Measurements from ENCODE around the gene EGFR. TPM values are rescaled to one million over a fixed set of nuclear protein-coding genes. Genes with fewer than 3 reads are reported as not detected.

Gene EGFR
- polyA plus RNA-seq, 1 donor from 2014 or later = 0.22 TPM

DNA sequence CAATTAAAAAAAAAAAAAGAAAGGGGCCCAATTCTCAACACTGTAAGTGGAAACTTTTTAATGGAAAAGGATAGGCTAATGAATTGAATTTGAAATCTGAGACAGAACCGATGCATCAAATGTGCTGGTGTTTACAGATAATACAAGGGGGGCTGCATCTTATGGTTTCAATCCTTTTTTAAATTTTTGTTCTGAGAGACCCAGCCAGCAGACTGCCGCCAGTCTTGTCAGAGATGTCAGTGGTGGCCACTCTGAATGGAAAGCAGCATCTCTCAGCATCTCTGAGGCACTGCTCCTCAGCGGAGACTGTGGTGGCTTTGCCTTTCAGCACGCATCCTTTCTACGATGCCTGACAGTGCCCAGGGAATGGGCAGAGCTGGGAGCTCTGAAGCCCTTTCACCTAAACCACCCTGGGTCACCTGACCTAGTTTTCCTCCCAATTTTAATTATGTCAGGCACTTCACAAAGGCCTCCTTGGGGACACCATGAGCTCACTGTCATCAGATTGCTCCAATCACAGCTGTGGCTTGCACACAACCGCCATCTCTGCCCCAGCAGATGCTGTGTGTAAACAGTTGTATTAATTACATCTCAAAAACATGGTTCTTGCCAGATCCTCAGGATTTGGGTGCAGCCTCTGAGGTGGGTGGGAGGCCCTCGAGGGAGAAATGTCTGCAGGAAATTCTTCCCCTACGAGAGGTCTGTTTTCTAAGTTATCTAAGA, 81.2 kb downstream of the EGFR start:
- H3K27ac ChIP-seq (ENCODE audit: low read length) = no peak overlapping the region
- no peaks in the 10 kb centered on the region for H3F3A ChIP-seq (ENCODE audit: insufficient read depth, low read length, poor library complexity, severe bottlenecking)
- no peaks in the 10 kb centered on the region for H3K27me3 ChIP-seq (ENCODE audit: insufficient read depth, low read depth, low read length)
- no peaks in the 10 kb centered on the region for H3K9me3 ChIP-seq (ENCODE audit: low read length)
- H3K4me2 ChIP-seq (ENCODE audit: low read length) = no peak overlapping the region
- no peaks in the 10 kb centered on the region for H3K36me3 ChIP-seq (ENCODE audit: insufficient read depth, low read length)
- H2AFZ ChIP-seq (ENCODE audit: low read depth, low read length) = no peak overlapping the region
- no peak overlapping the region for H3K4me3 ChIP-seq (ENCODE audit: low read length)
- H3K9ac ChIP-seq (ENCODE audit: low read length) = no peak overlapping the region
- TF ChIP-seq EP300 (conservative IDR thresholded peaks at IDR 0.05; ENCODE audit: poor library complexity, severe bottlenecking) (no peak), RAD21 (conservative IDR thresholded peaks at IDR 0.05) (no peak), EZH2 (IDR thresholded peaks at IDR 0.05; ENCODE audit: borderline replicate concordance, insufficient read depth, low read length, poor library complexity, severe bottlenecking) (no peak), POLR2AphosphoS5 (IDR thresholded peaks at IDR 0.05) (no peak), MXI1 (conservative IDR thresholded peaks at IDR 0.05; ENCODE audit: poor library complexity, severe bottlenecking) (no peak), TAF1 (IDR thresholded peaks at IDR 0.05; ENCODE audit: low read depth) (no peak), SMC3 (conservative IDR thresholded peaks at IDR 0.05; ENCODE audit: poor library complexity) (no peak)
- TF ChIP-seq, protein P1, sequence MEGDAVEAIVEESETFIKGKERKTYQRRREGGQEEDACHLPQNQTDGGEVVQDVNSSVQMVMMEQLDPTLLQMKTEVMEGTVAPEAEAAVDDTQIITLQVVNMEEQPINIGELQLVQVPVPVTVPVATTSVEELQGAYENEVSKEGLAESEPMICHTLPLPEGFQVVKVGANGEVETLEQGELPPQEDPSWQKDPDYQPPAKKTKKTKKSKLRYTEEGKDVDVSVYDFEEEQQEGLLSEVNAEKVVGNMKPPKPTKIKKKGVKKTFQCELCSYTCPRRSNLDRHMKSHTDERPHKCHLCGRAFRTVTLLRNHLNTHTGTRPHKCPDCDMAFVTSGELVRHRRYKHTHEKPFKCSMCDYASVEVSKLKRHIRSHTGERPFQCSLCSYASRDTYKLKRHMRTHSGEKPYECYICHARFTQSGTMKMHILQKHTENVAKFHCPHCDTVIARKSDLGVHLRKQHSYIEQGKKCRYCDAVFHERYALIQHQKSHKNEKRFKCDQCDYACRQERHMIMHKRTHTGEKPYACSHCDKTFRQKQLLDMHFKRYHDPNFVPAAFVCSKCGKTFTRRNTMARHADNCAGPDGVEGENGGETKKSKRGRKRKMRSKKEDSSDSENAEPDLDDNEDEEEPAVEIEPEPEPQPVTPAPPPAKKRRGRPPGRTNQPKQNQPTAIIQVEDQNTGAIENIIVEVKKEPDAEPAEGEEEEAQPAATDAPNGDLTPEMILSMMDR (IDR thresholded peaks at IDR 0.05; ENCODE audit: poor library complexity, severe bottlenecking) = no peak
- TF ChIP-seq, protein P2, sequence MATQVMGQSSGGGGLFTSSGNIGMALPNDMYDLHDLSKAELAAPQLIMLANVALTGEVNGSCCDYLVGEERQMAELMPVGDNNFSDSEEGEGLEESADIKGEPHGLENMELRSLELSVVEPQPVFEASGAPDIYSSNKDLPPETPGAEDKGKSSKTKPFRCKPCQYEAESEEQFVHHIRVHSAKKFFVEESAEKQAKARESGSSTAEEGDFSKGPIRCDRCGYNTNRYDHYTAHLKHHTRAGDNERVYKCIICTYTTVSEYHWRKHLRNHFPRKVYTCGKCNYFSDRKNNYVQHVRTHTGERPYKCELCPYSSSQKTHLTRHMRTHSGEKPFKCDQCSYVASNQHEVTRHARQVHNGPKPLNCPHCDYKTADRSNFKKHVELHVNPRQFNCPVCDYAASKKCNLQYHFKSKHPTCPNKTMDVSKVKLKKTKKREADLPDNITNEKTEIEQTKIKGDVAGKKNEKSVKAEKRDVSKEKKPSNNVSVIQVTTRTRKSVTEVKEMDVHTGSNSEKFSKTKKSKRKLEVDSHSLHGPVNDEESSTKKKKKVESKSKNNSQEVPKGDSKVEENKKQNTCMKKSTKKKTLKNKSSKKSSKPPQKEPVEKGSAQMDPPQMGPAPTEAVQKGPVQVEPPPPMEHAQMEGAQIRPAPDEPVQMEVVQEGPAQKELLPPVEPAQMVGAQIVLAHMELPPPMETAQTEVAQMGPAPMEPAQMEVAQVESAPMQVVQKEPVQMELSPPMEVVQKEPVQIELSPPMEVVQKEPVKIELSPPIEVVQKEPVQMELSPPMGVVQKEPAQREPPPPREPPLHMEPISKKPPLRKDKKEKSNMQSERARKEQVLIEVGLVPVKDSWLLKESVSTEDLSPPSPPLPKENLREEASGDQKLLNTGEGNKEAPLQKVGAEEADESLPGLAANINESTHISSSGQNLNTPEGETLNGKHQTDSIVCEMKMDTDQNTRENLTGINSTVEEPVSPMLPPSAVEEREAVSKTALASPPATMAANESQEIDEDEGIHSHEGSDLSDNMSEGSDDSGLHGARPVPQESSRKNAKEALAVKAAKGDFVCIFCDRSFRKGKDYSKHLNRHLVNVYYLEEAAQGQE (IDR thresholded peaks at IDR 0.05; ENCODE audit: borderline replicate concordance) = no peak
- no peaks in the 10 kb centered on the region for H3K9me2 ChIP-seq (ENCODE audit: insufficient read depth, low read length)
- H4K20me1 ChIP-seq (ENCODE audit: insufficient read depth) = no peaks in the 10 kb centered on the region
- H3K79me2 ChIP-seq (replicated peaks; ENCODE audit: insufficient read depth, low read length) = no peaks in the 10 kb centered on the region

DNA sequence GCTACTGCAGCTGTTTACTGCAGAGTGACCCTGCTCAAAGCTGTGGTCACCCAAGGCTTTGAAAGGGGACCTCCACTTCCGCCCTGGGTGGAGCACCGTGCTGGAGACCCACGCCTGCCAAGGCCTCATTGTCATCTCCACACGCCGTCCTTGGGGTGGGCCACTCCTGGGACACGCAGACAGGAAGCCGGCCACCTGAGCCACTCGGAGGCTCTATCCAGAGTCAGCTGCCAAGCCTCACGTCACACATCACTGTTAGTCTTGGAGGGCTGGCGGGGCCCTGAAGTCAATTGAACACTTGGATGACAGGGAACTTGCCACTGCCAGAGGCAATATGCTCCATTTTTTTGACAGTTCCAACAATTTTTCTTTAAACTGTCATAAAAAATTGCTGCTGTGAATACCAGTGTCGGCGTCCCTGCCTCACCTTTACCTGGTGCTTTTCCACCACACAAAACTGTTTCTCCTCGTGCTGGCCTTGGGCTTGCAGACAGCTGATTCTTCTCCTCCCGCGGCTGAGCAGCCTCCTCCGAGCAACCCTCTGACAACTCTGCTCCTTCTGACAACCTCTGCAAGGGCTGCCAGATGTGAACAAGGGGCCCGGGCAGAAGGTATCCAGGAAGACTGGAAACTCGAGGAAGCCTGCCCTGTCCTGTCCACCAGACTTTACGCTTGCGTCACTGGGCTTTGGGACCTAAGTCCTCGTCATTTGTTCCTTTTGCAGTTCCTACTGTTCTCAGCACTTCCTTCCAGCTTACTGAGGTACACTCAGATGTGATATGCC, 81.9 kb downstream of the EGFR start:
- Histone ChIP-seq H2AFZ (ENCODE audit: low read depth, low read length) (no peak overlapping the region), H3K36me3 (ENCODE audit: insufficient read depth, low read length) (no peaks in the 10 kb centered on the region), H3K9me2 (ENCODE audit: insufficient read depth, low read length) (no peaks in the 10 kb centered on the region), H3K9me3 (ENCODE audit: low read length) (no peaks in the 10 kb centered on the region), H3K4me3 (ENCODE audit: low read length) (no peak overlapping the region), H3K27ac (ENCODE audit: low read length) (no peak overlapping the region), H3K4me2 (ENCODE audit: low read length) (no peak overlapping the region), H3K9ac (ENCODE audit: low read length) (no peak overlapping the region), H3F3A (ENCODE audit: insufficient read depth, low read length, poor library complexity, severe bottlenecking) (no peaks in the 10 kb centered on the region), H4K20me1 (ENCODE audit: insufficient read depth) (no peaks in the 10 kb centered on the region), H3K27me3 (ENCODE audit: insufficient read depth, low read depth, low read length) (no peaks in the 10 kb centered on the region), H3K79me2 (replicated peaks; ENCODE audit: insufficient read depth, low read length) (no peaks in the 10 kb centered on the region)
- TF ChIP-seq TAF1 (IDR thresholded peaks at IDR 0.05; ENCODE audit: low read depth) = no peak
- TF ChIP-seq MXI1 (conservative IDR thresholded peaks at IDR 0.05; ENCODE audit: poor library complexity, severe bottlenecking) = no peak
- no peak for TF ChIP-seq RAD21 (conservative IDR thresholded peaks at IDR 0.05)
- TF ChIP-seq, protein P1 (IDR thresholded peaks at IDR 0.05; ENCODE audit: poor library complexity, severe bottlenecking) = no peak
- no peak for TF ChIP-seq EZH2 (IDR thresholded peaks at IDR 0.05; ENCODE audit: borderline replicate concordance, insufficient read depth, low read length, poor library complexity, severe bottlenecking)
- TF ChIP-seq SMC3 (conservative IDR thresholded peaks at IDR 0.05; ENCODE audit: poor library complexity) = no peak
- no peak for TF ChIP-seq EP300 (conservative IDR thresholded peaks at IDR 0.05; ENCODE audit: poor library complexity, severe bottlenecking)
- TF ChIP-seq, protein P2 (IDR thresholded peaks at IDR 0.05; ENCODE audit: borderline replicate concordance) = no peak
- no peak for TF ChIP-seq POLR2AphosphoS5 (IDR thresholded peaks at IDR 0.05)

Measured in neural cell (in vitro differentiated cells).